Glomerular visceral epithelial cell (primary cell): ENCODE measurements around the gene CDH3.

Source experiments
- DNase-seq: peaks from one replicate; pipeline ENCODE4 v3.0.0-alpha.2; 2016; ENCODE audit errors: extremely low spot score

The CDH3 gene

GRCh38 chr16:68737730-68738629, 92.9 kb downstream of the CDH3 start:
- no peak for DNase-seq

GRCh38 chr16:68739964-68740627, 95.0 kb downstream of the CDH3 start:
- peak; percentile 48 for DNase-seq

GRCh38 chr16:68740628-68741346, 95.7 kb downstream of the CDH3 start:
- DNase-seq = no peak

GRCh38 chr16:68743664-68744063, 98.6 kb downstream of the CDH3 start:
- DNase-seq = no peak

GRCh38 chr16:68744744-68745280, 99.7 kb downstream of the CDH3 start:
- no peak for DNase-seq

GRCh38 chr16:68746951-68747350, 101.8 kb downstream of the CDH3 start:
- DNase-seq = no peak

- no peak for DNase-seq
Measured at GRCh38 chr16:68749432-68749831, 104.3 kb downstream of the CDH3 start.
